NT2/D1 (cell line): ENCODE data around the gene PPTC7.
"Not testable (repeated sequence)": the region's sequence is repeated elsewhere in the genome, so short reads cannot be mapped to it uniquely, and the experiment has no call there.

Experiments used
- DNase-seq: peaks from one replicate; pipeline ENCODE4 v3.0.0-alpha.2; 2011; ENCODE audit warnings: low read depth, low spot score
- H3K27me3 ChIP-seq: 2 replicates; pipeline ENCODE4 v1.6.0; 2011; ENCODE audit warnings: mild to moderate bottlenecking; ENCODE audit not compliant: insufficient read length, insufficient read depth
- H3K36me3 ChIP-seq: 2 replicates; pipeline ENCODE4 v1.6.1; 2011; ENCODE audit warnings: mild to moderate bottlenecking, low read length, mixed read lengths; ENCODE audit not compliant: insufficient read depth, insufficient read length
- H3K4me1 ChIP-seq: 2 replicates; pipeline ENCODE4 v1.5.1; 2011; ENCODE audit not compliant: insufficient read depth, insufficient read length
- H3K4me3 ChIP-seq: 2 replicates; pipeline ENCODE4 v1.5.1; 2011; ENCODE audit warnings: low read depth; ENCODE audit not compliant: insufficient read length
- H3K9ac ChIP-seq: 2 replicates; pipeline ENCODE4 v1.6.0; 2011; ENCODE audit warnings: low read depth; ENCODE audit not compliant: insufficient read length
- H3K9me3 ChIP-seq: 2 replicates; pipeline ENCODE4 v1.5.1; 2011; ENCODE audit warnings: mild to moderate bottlenecking, low read length; ENCODE audit not compliant: insufficient read depth
- SUZ12 ChIP-seq: IDR thresholded peaks from 2 replicates; pipeline ENCODE4 v1.6.1; 2011; ENCODE audit not compliant: insufficient read length, insufficient read depth; ENCODE audit errors: extremely low read depth
- YY1 ChIP-seq: IDR thresholded peaks from 2 replicates; pipeline ENCODE4 v1.6.1; 2011; ENCODE audit not compliant: insufficient read length, insufficient read depth
- ZNF274 ChIP-seq: IDR thresholded peaks from 2 replicates; pipeline ENCODE4 v1.6.1; 2011; ENCODE audit warnings: mild to moderate bottlenecking, low read depth, low read length

The PPTC7 gene

DNA sequence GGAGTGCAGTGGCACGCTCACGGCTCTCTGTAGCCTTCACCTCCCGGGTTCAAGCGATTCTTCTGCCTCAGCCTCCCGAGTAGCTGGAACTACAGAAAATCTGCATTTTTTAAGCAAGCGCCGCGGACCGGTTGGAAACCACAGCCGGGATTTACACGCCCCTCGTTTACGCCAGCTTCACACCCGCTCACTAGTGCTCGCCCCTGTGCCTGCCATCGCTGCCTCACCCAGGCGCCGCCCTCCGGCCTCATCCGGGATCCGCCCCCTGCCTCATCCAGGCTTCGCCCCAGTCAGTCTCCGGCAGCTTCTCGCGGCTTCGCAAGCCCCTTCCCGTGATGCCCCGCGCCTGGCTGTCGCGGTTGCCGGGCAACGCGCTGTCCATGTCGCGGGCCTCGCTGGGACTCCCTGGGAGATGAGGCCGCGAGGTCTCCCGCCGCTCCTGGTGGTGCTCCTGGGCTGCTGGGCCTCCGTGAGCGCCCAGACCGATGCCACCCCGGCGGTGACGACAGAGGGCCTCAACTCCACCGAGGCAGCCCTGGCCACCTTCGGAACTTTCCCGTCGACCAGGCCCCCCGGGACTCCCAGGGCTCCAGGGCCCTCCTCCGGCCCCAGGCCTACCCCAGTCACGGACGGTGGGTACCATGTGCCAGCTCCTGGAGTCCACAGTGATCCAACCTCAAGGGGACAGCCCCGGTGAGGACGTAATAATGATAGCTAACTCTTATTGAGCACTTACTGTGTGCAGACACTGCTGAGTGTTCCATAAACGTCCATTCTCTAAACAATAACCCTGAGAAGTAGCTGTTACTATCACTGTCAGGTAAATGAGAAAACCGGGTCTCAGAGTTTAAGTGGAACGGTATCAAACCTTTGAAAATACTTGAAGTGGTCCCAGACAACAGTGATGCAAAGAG, 30.9 kb upstream of the PPTC7 start, which contains the start of gene TCTN1:
Gene TCTN1 (plus strand): TSS at position 359 of the 914 bp plus-strand sequence. CDS start 54 bp downstream, at position 413.
- H3K9me3 ChIP-seq: no peaks in the 10 kb centered on the region
- DNase-seq: peak; percentile 93
- H3K4me1 ChIP-seq: no peaks in the 10 kb centered on the region
- peak within 1 kb of the TSS; percentile 94 for H3K4me3 ChIP-seq
- no peaks in the 10 kb centered on the region for H3K27me3 ChIP-seq
- TF ChIP-seq YY1 (no peak), SUZ12 (no peak), ZNF274 (no peak)
- H3K36me3 ChIP-seq: peaks cover 10% of the 10 kb centered on the region
- H3K9ac ChIP-seq: peak within 1 kb of the TSS; percentile 97

- DNase-seq: no peak
- Histone ChIP-seq H3K4me1 (no peaks in the 10 kb centered on the region), H3K36me3 (peaks cover 10% of the 10 kb centered on the region), H3K9ac (peak overlapping the region; percentile 68), H3K4me3 (peak overlapping the region; percentile 94), H3K9me3 (no peaks in the 10 kb centered on the region), H3K27me3 (no peaks in the 10 kb centered on the region)
- TF ChIP-seq ZNF274 (no peak), YY1 (no peak), SUZ12 (no peak)
Observed at GRCh38 chr12:110613071-110613770, 30.1 kb upstream of the PPTC7 start.

- Histone ChIP-seq H3K9me3 (no peaks in the 10 kb centered on the region), H3K9ac (no peak overlapping the region), H3K4me1 (no peaks in the 10 kb centered on the region), H3K36me3 (no peaks in the 10 kb centered on the region), H3K27me3 (no peaks in the 10 kb centered on the region), H3K4me3 (no peak overlapping the region)
- DNase-seq: no peak
- TF ChIP-seq YY1 (no peak), SUZ12 (no peak), ZNF274 (no peak)
Observed at GRCh38 chr12:110606253-110606611, 23.1 kb upstream of the PPTC7 start.

GRCh38 chr12:110602085-110602814, 19.1 kb upstream of the PPTC7 start:
- DNase-seq, H3K4me1 ChIP-seq, H3K27me3 ChIP-seq, H3K36me3 ChIP-seq, H3K4me3 ChIP-seq, H3K9ac ChIP-seq, H3K9me3 ChIP-seq: not testable (repeated sequence)

- TF ChIP-seq SUZ12 (no peak), ZNF274 (no peak), YY1 (no peak)
- H3K4me3 ChIP-seq: no peak overlapping the region
- H3K36me3 ChIP-seq: no peaks in the 10 kb centered on the region
- DNase-seq: no peak
- H3K27me3 ChIP-seq: no peaks in the 10 kb centered on the region
- no peaks in the 10 kb centered on the region for H3K4me1 ChIP-seq
- H3K9me3 ChIP-seq: no peaks in the 10 kb centered on the region
- H3K9ac ChIP-seq: no peak overlapping the region
Observed at GRCh38 chr12:110600254-110600653, 17.1 kb upstream of the PPTC7 start.

GRCh38 chr12:110599334-110599733, 16.2 kb upstream of the PPTC7 start:
- Histone ChIP-seq H3K4me1 (no peaks in the 10 kb centered on the region), H3K27me3 (no peaks in the 10 kb centered on the region), H3K4me3 (no peak overlapping the region), H3K9ac (no peak overlapping the region), H3K36me3 (no peaks in the 10 kb centered on the region), H3K9me3 (no peaks in the 10 kb centered on the region)
- TF ChIP-seq SUZ12 (no peak), YY1 (no peak), ZNF274 (no peak)
- no peak for DNase-seq

GRCh38 chr12:110597885-110598284, 14.8 kb upstream of the PPTC7 start:
- DNase-seq: no peak
- Histone ChIP-seq H3K9me3 (no peaks in the 10 kb centered on the region), H3K9ac (no peak overlapping the region), H3K4me1 (no peaks in the 10 kb centered on the region), H3K4me3 (no peak overlapping the region), H3K36me3 (no peaks in the 10 kb centered on the region), H3K27me3 (no peaks in the 10 kb centered on the region)
- TF ChIP-seq YY1 (no peak), SUZ12 (no peak), ZNF274 (no peak)

- not testable (repeated sequence) for H3K9ac ChIP-seq, DNase-seq, H3K36me3 ChIP-seq, H3K4me1 ChIP-seq, H3K9me3 ChIP-seq, H3K4me3 ChIP-seq, H3K27me3 ChIP-seq
Observed at GRCh38 chr12:110592919-110593318, 9.8 kb upstream of the PPTC7 start.
